Nasal cavity respiratory epithelium epithelial cell of viscerocranial mucosa (primary cell): ENCODE results near the gene HUNK. TPM values are rescaled to one million over a fixed set of nuclear protein-coding genes. Genes with fewer than 3 reads are reported as not detected.

ENCODE experiments used
- total RNA-seq: library from RNA; depleted of rRNA; stranded (reverse); fragments of >200 nt; gene quantifications from 2 replicates; pipeline ENCODE4 v1.2.3, GENCODE V29; 2014

HUNK gene
- total RNA-seq, result under 0.01 and 0.07 TPM in 2 replicates

GRCh38 chr21:31872452-31873274 lies at the start of gene HUNK:
HUNK (plus strand) TSS chr21:31873020; CDS start chr21:31873675, 655 bp downstream.

Other genes starting within 250 kb of the HUNK start
- 58.1 and 93.4 TPM in 2 replicates for gene SOD1, start 213.3 kb upstream of the HUNK start, total RNA-seq
- gene SCAF4, start 140.9 kb upstream of the HUNK start, total RNA-seq, result 4.1 and 13.0 TPM in 2 replicates